ENCODE data around the gene ROGDI. TPM values are rescaled to one million over a fixed set of nuclear protein-coding genes. Genes with fewer than 3 reads are reported as not detected.

ROGDI gene
- total and polyA plus RNA-seq, 4 donors: 14.0 to 28.1 (median 17.4) TPM

GRCh38 chr16:4749700-4750257 lies 52.7 kb downstream of the ROGDI start:
- Histone ChIP-seq H3K9me3 (ENCODE audit: control insufficient read depth in 4 of 4, low read length in 3 of 4) (no peaks in the 10 kb centered on the region), H3K9ac (ENCODE audit: low read depth in 1 of 2, low read length in 2 of 2) (no peak overlapping the region), H3K27ac (ENCODE audit: low read depth in 1 of 2, low read length in 2 of 2) (no peak overlapping the region), H3K27me3 (ENCODE audit: control insufficient read depth in 4 of 4, insufficient read depth in 4 of 4, low read length in 3 of 4) (no peaks in the 10 kb centered on the region), H3K36me3 (ENCODE audit: control insufficient read depth in 4 of 4, insufficient read depth in 3 of 4, low read depth in 1 of 4, low read length in 3 of 4) (peaks cover 12 to 40% (median 18%) of the 10 kb centered on the region in 4 donors), H3K4me3 (ENCODE audit: low read depth in 1 of 3, low read length in 3 of 3) (no peak overlapping the region), H3K4me1 (ENCODE audit: control insufficient read depth in 4 of 4, insufficient read depth in 4 of 4, low read length in 3 of 4) (no peaks in the 10 kb centered on the region)
- 94% methylated on average over 10 of the region's 10 CpGs for WGBS
- DNase-seq (ENCODE audit: low spot score): no peak
- TF ChIP-seq CTCF (IDR thresholded peaks at IDR 0.05; ENCODE audit: low read depth, low read length, missing input control): no peak
- no peak for TF ChIP-seq MAX (IDR thresholded peaks at IDR 0.05)

- Histone ChIP-seq H3K27ac (ENCODE audit: low read depth in 1 of 2, low read length in 2 of 2) (no peak overlapping the region), H3K4me3 (ENCODE audit: low read depth in 1 of 3, low read length in 3 of 3) (no peak overlapping the region), H3K36me3 (ENCODE audit: control insufficient read depth in 4 of 4, insufficient read depth in 3 of 4, low read depth in 1 of 4, low read length in 3 of 4) (peaks cover 12 to 35% (median 16%) of the 10 kb centered on the region in 4 donors), H3K27me3 (ENCODE audit: control insufficient read depth in 4 of 4, insufficient read depth in 4 of 4, low read length in 3 of 4) (no peaks in the 10 kb centered on the region), H3K9me3 (ENCODE audit: control insufficient read depth in 4 of 4, low read length in 3 of 4) (no peaks in the 10 kb centered on the region), H3K4me1 (ENCODE audit: control insufficient read depth in 4 of 4, insufficient read depth in 4 of 4, low read length in 3 of 4) (no peaks in the 10 kb centered on the region), H3K9ac (ENCODE audit: low read depth in 1 of 2, low read length in 2 of 2) (no peak overlapping the region)
- TF ChIP-seq HNF4A (conservative IDR thresholded peaks at IDR 0.05) (no peak), RXRA (IDR thresholded peaks at IDR 0.05) (no peak), EGR1 (IDR thresholded peaks at IDR 0.05; ENCODE audit: low read depth in 2 of 2) (no peak), CTCF (IDR thresholded peaks at IDR 0.05; ENCODE audit: low read depth, low read length, missing input control) (no peak), GABPA (IDR thresholded peaks at IDR 0.05 in 1 of 2, conservative IDR thresholded peaks at IDR 0.05 in 1 of 2) (no peak), SP1 (IDR thresholded peaks at IDR 0.05) (no peak), JUND (IDR thresholded peaks at IDR 0.05) (no peak), MAX (IDR thresholded peaks at IDR 0.05) (no peak), NR2F2 (IDR thresholded peaks at IDR 0.05) (no peak), FOXA1 (IDR thresholded peaks at IDR 0.05) (no peak), RAD21 (IDR thresholded peaks at IDR 0.05) (no peak), HNF4G (IDR thresholded peaks at IDR 0.05) (no peak), ZBTB33 (IDR thresholded peaks at IDR 0.05) (no peak), ATF3 (IDR thresholded peaks at IDR 0.05) (no peak), REST (IDR thresholded peaks at IDR 0.05) (no peak), YY1 (IDR thresholded peaks at IDR 0.05) (no peak)
- no peak for DNase-seq (ENCODE audit: low spot score)
- WGBS: 92% methylated on average over 16 of the region's 16 CpGs
Measured at GRCh38 chr16:4748682-4749411, 53.6 kb downstream of the ROGDI start.

Measured in liver (tissue), 9 donors.